ENCODE measurements around the gene ZNF747.

Gene ZNF747

GRCh38 chr16:30534368-30535105, at the start of gene ZNF747:
ZNF747 (minus strand) TSS chr16:30534858; CDS start chr16:30534679, 179 bp downstream.
- DNase-seq: peak; percentile 79 to 84 (median 81)

- DNase-seq: no peak
These were observed 48.1 kb upstream of the ZNF747 start for GRCh38 chr16:30582611-30583340.

GRCh38 chr16:30581457-30581856, 46.8 kb upstream of the ZNF747 start:
- no peak for DNase-seq

- no peak for DNase-seq
These were observed 40.0 kb upstream of the ZNF747 start for GRCh38 chr16:30574678-30575077.

- DNase-seq: peak; percentile 77 to 88 (median 85)
These were observed 37.0 kb upstream of the ZNF747 start, which contains the start of gene ZNF688 for GRCh38 chr16:30571445-30572322. ZNF688 (minus strand) TSS chr16:30571714; CDS start chr16:30571629, 85 bp downstream.

- no peak for DNase-seq
These were observed 36.2 kb upstream of the ZNF747 start for GRCh38 chr16:30570636-30571444.

- no peak for DNase-seq
These were observed 35.3 kb upstream of the ZNF747 start for GRCh38 chr16:30569746-30570635.

GRCh38 chr16:30569281-30569680, 34.6 kb upstream of the ZNF747 start:
- no peak for DNase-seq

GRCh38 chr16:30567991-30568638, 33.5 kb upstream of the ZNF747 start:
- peak in 1 of 4 experiments; percentile 29 for DNase-seq

- DNase-seq: peak in 1 of 4 experiments; percentile 39
These were observed 32.7 kb upstream of the ZNF747 start for GRCh38 chr16:30567160-30567990.

- DNase-seq: no peak
These were observed 31.9 kb upstream of the ZNF747 start for GRCh38 chr16:30566531-30566930.

- no peak for DNase-seq
These were observed 31.3 kb upstream of the ZNF747 start for GRCh38 chr16:30565984-30566383.

- DNase-seq: no peak
These were observed 30.9 kb upstream of the ZNF747 start for GRCh38 chr16:30565526-30565925.

- DNase-seq: no peak
These were observed 27.4 kb upstream of the ZNF747 start for GRCh38 chr16:30562021-30562420.

GRCh38 chr16:30561089-30561816, 26.6 kb upstream of the ZNF747 start:
- no peak for DNase-seq

GRCh38 chr16:30559690-30560089, 25.0 kb upstream of the ZNF747 start:
- no peak for DNase-seq

- no peak for DNase-seq
These were observed 24.2 kb upstream of the ZNF747 start for GRCh38 chr16:30558789-30559377.
